Large intestine (tissue), 3 donors: ENCODE data around the gene RPL4. TPM values are rescaled to one million over a fixed set of nuclear protein-coding genes. Genes with fewer than 3 reads are reported as not detected.

Source experiments
- DNase-seq, 2 donors: peaks; one replicate each; pipeline versions ENCODE4 v3.0.0 to v3.0.0-alpha.2; 2013
- H3K27ac ChIP-seq: one replicate; pipeline ENCODE4 v1.5.1; 2013; ENCODE audit warnings: low read length
- H3K27me3 ChIP-seq: 2 replicates; pipeline ENCODE4 v1.6.1; 2013; ENCODE audit warnings: low read length; ENCODE audit not compliant: control insufficient read depth, insufficient read depth
- H3K36me3 ChIP-seq: 2 replicates; pipeline ENCODE4 v1.6.1; 2013; ENCODE audit warnings: low read length; ENCODE audit not compliant: control insufficient read depth, insufficient read depth
- H3K4me1 ChIP-seq: one replicate; pipeline ENCODE4 v1.6.1; 2013; ENCODE audit warnings: low read length; ENCODE audit not compliant: control insufficient read depth, insufficient read depth
- H3K4me3 ChIP-seq: one replicate; pipeline ENCODE4 v1.5.1; 2013; ENCODE audit warnings: low read length
- H3K9me3 ChIP-seq: one replicate; pipeline ENCODE4 v1.6.1; 2013; ENCODE audit warnings: mild to moderate bottlenecking, low read depth, low read length, moderate library complexity; ENCODE audit not compliant: control insufficient read depth
- WGBS: methylation state at CpG from one replicate; pipeline ENCODE4 v1.1.5; 2013; ENCODE audit warnings: low lambda C conversion rate; ENCODE audit not compliant: insufficient coverage; 5-methylcytosine and 5-hydroxymethylcytosine counted together
- polyA plus RNA-seq: library from polyadenylated mRNA; unstranded; fragments of 120-200 nt; gene quantifications from one replicate; pipeline ENCODE4 v1.2.1, GENCODE V29; 2013

The RPL4 gene
- polyA plus RNA-seq, 1 donor, result 2,466 TPM

- H3K27ac ChIP-seq, result peak within 1 kb of the TSS; percentile 85
- peaks cover 64% of the 10 kb centered on the region for H3K36me3 ChIP-seq
- peak within 1 kb of the TSS; percentile 90 for H3K4me3 ChIP-seq
- no peaks in the 10 kb centered on the region for H3K27me3 ChIP-seq
- peaks cover 18% of the 10 kb centered on the region for H3K4me1 ChIP-seq
- DNase-seq, result peak; percentile 94 to 95
- no peaks in the 10 kb centered on the region for H3K9me3 ChIP-seq
- WGBS, result 76% methylated on average over 3 of the region's 43 CpGs
These were observed 6.9 kb downstream of the RPL4 start, which contains the start of gene SNAPC5 for GRCh38 chr15:66497502-66498455. SNAPC5 (minus strand) TSS chr15:66497762; CDS start chr15:66497731, 31 bp downstream.

- no peaks in the 10 kb centered on the region for H3K27me3 ChIP-seq
- H3K36me3 ChIP-seq, result peaks cover 62% of the 10 kb centered on the region
- peak overlapping the region; percentile 85 for H3K27ac ChIP-seq
- no peaks in the 10 kb centered on the region for H3K9me3 ChIP-seq
- H3K4me1 ChIP-seq, result peaks cover 14% of the 10 kb centered on the region
- peak overlapping the region; percentile 90 for H3K4me3 ChIP-seq
- DNase-seq, result no peak
- no CpG with 5 or more reads among the region's 17 CpGs for WGBS
These were observed 7.6 kb downstream of the RPL4 start for GRCh38 chr15:66496951-66497501.

GRCh38 chr15:66494262-66494661, 10.4 kb downstream of the RPL4 start:
- no CpG with 5 or more reads among the region's 2 CpGs for WGBS
- peaks cover 14% of the 10 kb centered on the region for H3K4me1 ChIP-seq
- H3K27me3 ChIP-seq, result no peaks in the 10 kb centered on the region
- no peak overlapping the region for H3K27ac ChIP-seq
- no peaks in the 10 kb centered on the region for H3K9me3 ChIP-seq
- H3K4me3 ChIP-seq, result no peak overlapping the region
- no peak for DNase-seq
- peaks cover 56% of the 10 kb centered on the region for H3K36me3 ChIP-seq

- Histone ChIP-seq H3K9me3 (no peaks in the 10 kb centered on the region), H3K27ac (no peak overlapping the region), H3K4me3 (no peak overlapping the region), H3K36me3 (peaks cover 59% of the 10 kb centered on the region), H3K27me3 (no peaks in the 10 kb centered on the region), H3K4me1 (peaks cover 12% of the 10 kb centered on the region)
- 60% methylated on average over 1 of the region's 3 CpGs for WGBS
- DNase-seq, result no peak
These were observed 12.8 kb downstream of the RPL4 start for GRCh38 chr15:66491846-66492245.

DNA sequence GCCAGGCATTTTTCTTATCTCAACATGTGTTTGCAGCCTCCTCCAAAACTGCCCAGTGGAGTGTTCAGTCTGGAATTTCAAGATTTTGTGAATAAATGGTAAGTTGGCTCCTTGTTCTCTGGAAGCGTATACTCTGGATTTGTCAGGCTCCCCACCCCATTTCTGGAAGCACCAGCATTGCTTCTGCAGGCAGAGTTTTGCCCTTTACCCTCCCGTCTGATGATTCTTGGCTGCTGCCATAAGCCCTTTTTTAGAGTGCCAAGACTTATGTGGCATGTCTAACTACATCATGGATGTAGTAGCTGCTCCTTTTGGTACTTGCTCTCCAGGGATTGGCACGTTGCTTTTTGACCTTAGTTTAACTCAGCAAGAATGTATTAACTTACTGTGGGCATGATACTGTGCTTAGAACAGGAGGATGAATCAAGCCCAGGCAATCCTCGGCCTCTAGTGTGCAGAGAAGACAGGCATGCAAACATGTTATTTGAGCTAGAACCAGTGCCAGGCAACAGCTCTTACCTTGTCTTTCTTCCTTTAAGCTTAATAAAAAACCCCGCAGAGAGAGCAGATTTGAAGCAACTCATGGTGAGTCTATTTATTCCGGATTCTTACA, 15.4 kb downstream of the RPL4 start:
- Histone ChIP-seq H3K27ac (no peak overlapping the region), H3K9me3 (no peaks in the 10 kb centered on the region), H3K36me3 (peaks cover 63% of the 10 kb centered on the region), H3K4me1 (no peaks in the 10 kb centered on the region), H3K27me3 (no peaks in the 10 kb centered on the region), H3K4me3 (no peak overlapping the region)
- WGBS, result 80% methylated on average over 1 of the region's 6 CpGs
- DNase-seq, result no peak

DNA sequence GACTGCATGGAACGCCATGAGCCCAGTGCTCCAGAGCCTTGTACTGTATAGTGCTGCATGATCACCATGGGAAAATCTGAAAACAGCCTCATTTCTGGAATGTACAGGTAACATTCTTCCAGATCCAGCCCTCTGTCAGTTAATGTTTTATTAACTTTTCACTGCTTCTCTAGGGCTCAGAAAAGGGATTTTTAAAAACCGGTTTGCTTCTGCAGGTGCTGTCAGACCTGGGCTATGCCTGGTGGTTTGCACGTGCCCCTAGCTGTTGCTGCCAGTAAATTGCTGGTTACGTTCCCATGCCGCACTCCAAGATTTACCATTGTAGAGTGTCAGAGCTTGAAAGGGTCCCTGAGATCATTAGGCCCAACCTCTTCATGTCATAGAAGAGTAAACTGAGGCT, 16.1 kb downstream of the RPL4 start:
- Histone ChIP-seq H3K27me3 (no peaks in the 10 kb centered on the region), H3K9me3 (no peaks in the 10 kb centered on the region), H3K4me3 (no peak overlapping the region), H3K4me1 (no peaks in the 10 kb centered on the region), H3K27ac (no peak overlapping the region), H3K36me3 (peaks cover 56% of the 10 kb centered on the region)
- no CpG with 5 or more reads among the region's 5 CpGs for WGBS
- DNase-seq, result no peak

GRCh38 chr15:66486887-66487286, 17.8 kb downstream of the RPL4 start:
- H3K27ac ChIP-seq, result no peak overlapping the region
- no peaks in the 10 kb centered on the region for H3K27me3 ChIP-seq
- no peak overlapping the region for H3K4me3 ChIP-seq
- no CpG with 5 or more reads among the region's 3 CpGs for WGBS
- H3K36me3 ChIP-seq, result peaks cover 52% of the 10 kb centered on the region
- H3K4me1 ChIP-seq, result no peaks in the 10 kb centered on the region
- H3K9me3 ChIP-seq, result no peaks in the 10 kb centered on the region
- no peak for DNase-seq

- DNase-seq, result no peak
- no CpG with 5 or more reads among the region's 5 CpGs for WGBS
- Histone ChIP-seq H3K4me3 (no peak overlapping the region), H3K9me3 (no peaks in the 10 kb centered on the region), H3K4me1 (no peaks in the 10 kb centered on the region), H3K27ac (no peak overlapping the region), H3K36me3 (peaks cover 41% of the 10 kb centered on the region), H3K27me3 (no peaks in the 10 kb centered on the region)
These were observed 20.0 kb downstream of the RPL4 start for GRCh38 chr15:66484539-66485112.

- no CpG with 5 or more reads among the region's 3 CpGs for WGBS
- H3K4me1 ChIP-seq, result no peaks in the 10 kb centered on the region
- H3K27ac ChIP-seq, result no peak overlapping the region
- H3K36me3 ChIP-seq, result peaks cover 31% of the 10 kb centered on the region
- no peak overlapping the region for H3K4me3 ChIP-seq
- H3K27me3 ChIP-seq, result no peaks in the 10 kb centered on the region
- DNase-seq, result no peak
- H3K9me3 ChIP-seq, result no peaks in the 10 kb centered on the region
These were observed 21.5 kb downstream of the RPL4 start for GRCh38 chr15:66483131-66483566.

DNA sequence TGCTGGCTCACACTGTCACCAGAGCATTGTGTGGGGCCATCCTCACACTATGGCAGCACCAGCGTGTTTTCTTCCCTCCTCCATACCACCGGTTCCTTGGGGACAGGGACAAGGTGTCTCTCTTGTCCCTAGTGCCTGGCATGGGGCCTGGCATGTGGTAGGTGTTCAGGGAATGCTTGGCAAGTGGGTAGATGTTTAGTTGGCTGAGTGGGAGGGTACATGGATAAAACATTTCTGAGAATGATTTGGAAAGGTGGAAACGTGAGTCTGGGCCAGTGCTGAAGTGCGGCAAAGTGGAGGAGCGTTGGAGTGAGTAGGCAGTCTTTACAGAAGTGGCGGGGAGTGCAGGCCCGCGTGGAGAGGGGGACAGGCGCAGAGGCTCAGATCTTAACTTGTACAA, 22.1 kb downstream of the RPL4 start:
- no peaks in the 10 kb centered on the region for H3K9me3 ChIP-seq
- WGBS, result no CpG with 5 or more reads among the region's 9 CpGs
- H3K4me1 ChIP-seq, result no peaks in the 10 kb centered on the region
- H3K4me3 ChIP-seq, result no peak overlapping the region
- H3K36me3 ChIP-seq, result peaks cover 25% of the 10 kb centered on the region
- H3K27ac ChIP-seq, result no peak overlapping the region
- H3K27me3 ChIP-seq, result no peaks in the 10 kb centered on the region
- DNase-seq, result no peak
